NCI-H2196 (cell line): Measurements from ENCODE around the gene TRPV5.

Source experiments
- DNase-seq: peaks from one replicate; lab custom pipeline; 2025; ENCODE audit not compliant: unreplicated experiment; lab: John Stamatoyannopoulos, UW

TRPV5 gene

GRCh38 chr7:142872106-142872675 lies 61.4 kb downstream of the TRPV5 start:
- DNase-seq: no peak

- DNase-seq: no peak
Observed at GRCh38 chr7:142871260-142872105, 62.1 kb downstream of the TRPV5 start.

GRCh38 chr7:142870566-142871259 lies 62.8 kb downstream of the TRPV5 start:
- no peak for DNase-seq

- no peak for DNase-seq
Observed at GRCh38 chr7:142870147-142870559, 63.4 kb downstream of the TRPV5 start.

- DNase-seq: no peak
Observed at GRCh38 chr7:142869434-142869833, 64.1 kb downstream of the TRPV5 start.

- no peak for DNase-seq
Observed at GRCh38 chr7:142868986-142869415, 64.5 kb downstream of the TRPV5 start.

- DNase-seq: no peak
Observed at GRCh38 chr7:142868188-142868985, 65.2 kb downstream of the TRPV5 start.

- DNase-seq: no peak
Observed at GRCh38 chr7:142867398-142868187, 66.0 kb downstream of the TRPV5 start.

- no peak for DNase-seq
Observed at GRCh38 chr7:142867097-142867378, 66.5 kb downstream of the TRPV5 start.

GRCh38 chr7:142866361-142867096 lies 67.0 kb downstream of the TRPV5 start:
- DNase-seq: no peak

- DNase-seq: no peak
Observed at GRCh38 chr7:142865766-142866165, 67.8 kb downstream of the TRPV5 start.

- no peak for DNase-seq
Observed at GRCh38 chr7:142864980-142865747, 68.4 kb downstream of the TRPV5 start.

- DNase-seq: no peak
Observed at GRCh38 chr7:142863891-142864685, 69.5 kb downstream of the TRPV5 start.

GRCh38 chr7:142862786-142863400 lies 70.7 kb downstream of the TRPV5 start:
- no peak for DNase-seq

GRCh38 chr7:142862351-142862750 lies 71.2 kb downstream of the TRPV5 start:
- DNase-seq: no peak

GRCh38 chr7:142860968-142861367 lies 72.6 kb downstream of the TRPV5 start:
- DNase-seq: no peak

- no peak for DNase-seq
Observed at GRCh38 chr7:142859829-142860228, 73.7 kb downstream of the TRPV5 start.

- no peak for DNase-seq
Observed at GRCh38 chr7:142859411-142859810, 74.1 kb downstream of the TRPV5 start.
